Right lobe of liver (tissue), 6 donors: ENCODE measurements around the gene ZMIZ1. TPM values are rescaled to one million over a fixed set of nuclear protein-coding genes. Genes with fewer than 3 reads are reported as not detected.
A peak's percentile ranks its signal among the peaks of the same experiment; 100 is the strongest.

ENCODE experiments used
- ATAC-seq, 4 donors: fragments of 200-7000 bp; cut with Tn5 transposase; one replicate each; pipeline ENCODE4 v1.9.1; 2020; ENCODE audit warnings: mild to moderate bottlenecking in 4 of 4, moderate library complexity in 4 of 4
- DNase-seq, 3 donors: peaks; one replicate each; pipeline ENCODE4 v3.0.0-alpha.2; 2020
- H3K27ac ChIP-seq, 3 donors: fragments of 200-600 bp; one replicate each; pipeline ENCODE4 v1.8.0; 2022
- H3K27me3 ChIP-seq, 2 donors: fragments of 200-600 bp; one replicate each; pipeline ENCODE4 v1.8.0; 2022
- H3K36me3 ChIP-seq, 4 donors: fragments of 200-600 bp; sonication (generic) in 1 of 4; one replicate each; pipeline versions ENCODE4 v1.5.1 to v1.8.0; 2017 to 2022; ENCODE audit warnings: control low read depth in 1 of 4
- H3K4me1 ChIP-seq, 4 donors: fragments of 200-600 bp; sonication (generic) in 1 of 4; one replicate each; pipeline versions ENCODE4 v1.5.1 to v1.8.0; 2017 to 2022; ENCODE audit warnings: control low read depth in 1 of 4
- H3K4me3 ChIP-seq, 3 donors: fragments of 200-600 bp; one replicate each; pipeline ENCODE4 v1.8.0; 2022
- H3K9me3 ChIP-seq, 4 donors: fragments of 200-600 bp; sonication (generic) in 1 of 4; one replicate each; pipeline versions ENCODE4 v1.5.1 to v1.8.0; 2017 to 2022; ENCODE audit warnings: control low read depth in 1 of 4
- POLR2A ChIP-seq: fragments of 450-650 bp; IDR thresholded peaks from one replicate; pipeline ENCODE4 v1.6.1; 2017; ENCODE audit warnings: antibody characterized with exemption, mild to moderate bottlenecking
- WGBS: methylation state at CpG from one replicate; pipeline ENCODE4 v1.1.6; 2018; ENCODE audit warnings: low coverage, low lambda C conversion rate; ENCODE audit not compliant: insufficient coverage; ENCODE audit errors: missing lambda C conversion rate; 5-methylcytosine and 5-hydroxymethylcytosine counted together
- intact Hi-C, 2 donors: fragments of 100-400 bp; cut with DNase I; formaldehyde crosslinking; loops; one replicate each; pipeline versions ENCODE4 v1.11.2 to v1.14.1; 2022
- total RNA-seq, 6 experiments: library from RNA; depleted of rRNA in 2 of 6; stranded (reverse); fragments of >200 nt in 2 of 6; fragmentation: NEBNext Ultra II Directional in 3 of 6; extraction: Animal tissue kit (Norgen Biotek cat#: 25700) in 3 of 6; gene quantifications; one replicate each; pipeline versions ENCODE4 v1.1.0 to v1.2.4, GENCODE V29; 2016 to 2023
- TF ChIP-seq, protein P1 (sequence below), 4 donors: fragments of 200-600 bp in 3 of 4; fragments of 450-650 bp in 1 of 4; IDR thresholded peaks; one replicate each; pipeline versions ENCODE4 v1.5.1 to v1.8.0; 2016 to 2022; ENCODE audit warnings: antibody characterized with exemption in 4 of 4, mild to moderate bottlenecking in 2 of 4
- donor health status: DM: no; HTN: yes; CAD: no.
- donor health status: DM: no; HTN: no; CAD: no.
- donor health status: DM: no; HTN: no; CAD: no.
- donor health status: DM: no; HTN: yes; CAD: no.
- donor health status: DM: no; HTN: yes; CAD: no.

The ZMIZ1 gene
- total RNA-seq, 6 experiments from 2014 or later = 9.9 to 22.8 (median 12.3) TPM

DNA sequence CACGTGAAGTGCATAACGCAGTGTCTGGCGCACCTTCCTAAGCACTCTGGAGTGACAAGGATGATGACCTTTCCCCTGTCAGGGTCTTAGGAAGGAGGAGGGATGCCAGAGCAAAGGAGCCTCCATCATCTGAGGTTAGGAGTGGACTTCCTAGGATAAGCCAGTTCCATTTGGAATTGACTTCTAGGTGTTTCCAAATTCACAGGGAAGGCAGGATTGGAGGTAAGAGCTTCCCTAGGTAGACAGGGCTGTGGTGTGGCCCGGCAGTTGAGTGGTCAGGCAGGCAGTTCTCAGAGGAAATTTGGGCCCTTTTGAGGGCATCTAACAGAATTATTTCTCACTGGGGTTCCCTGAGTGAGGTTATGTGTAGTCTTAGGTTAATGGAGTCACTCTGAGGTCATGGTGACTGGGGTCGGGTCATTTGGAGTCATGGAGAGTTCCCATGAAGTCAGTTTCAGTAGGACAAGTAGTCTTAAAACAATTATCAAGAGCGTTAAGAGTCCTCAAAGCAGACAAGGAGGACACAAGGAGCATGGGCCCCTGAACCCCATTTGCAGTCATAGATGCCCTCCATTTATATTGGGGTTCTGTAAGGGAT lies 286.8 kb downstream of the ZMIZ1 start:
- H3K27me3 ChIP-seq = no peaks in the 10 kb centered on the region
- no peak for DNase-seq
- H3K27ac ChIP-seq = no peak overlapping the region
- H3K36me3 ChIP-seq = peaks cover 0 to 43% (median 31%) of the 10 kb centered on the region in 4 donors
- TF ChIP-seq POLR2A = no peak
- TF ChIP-seq, protein P1, sequence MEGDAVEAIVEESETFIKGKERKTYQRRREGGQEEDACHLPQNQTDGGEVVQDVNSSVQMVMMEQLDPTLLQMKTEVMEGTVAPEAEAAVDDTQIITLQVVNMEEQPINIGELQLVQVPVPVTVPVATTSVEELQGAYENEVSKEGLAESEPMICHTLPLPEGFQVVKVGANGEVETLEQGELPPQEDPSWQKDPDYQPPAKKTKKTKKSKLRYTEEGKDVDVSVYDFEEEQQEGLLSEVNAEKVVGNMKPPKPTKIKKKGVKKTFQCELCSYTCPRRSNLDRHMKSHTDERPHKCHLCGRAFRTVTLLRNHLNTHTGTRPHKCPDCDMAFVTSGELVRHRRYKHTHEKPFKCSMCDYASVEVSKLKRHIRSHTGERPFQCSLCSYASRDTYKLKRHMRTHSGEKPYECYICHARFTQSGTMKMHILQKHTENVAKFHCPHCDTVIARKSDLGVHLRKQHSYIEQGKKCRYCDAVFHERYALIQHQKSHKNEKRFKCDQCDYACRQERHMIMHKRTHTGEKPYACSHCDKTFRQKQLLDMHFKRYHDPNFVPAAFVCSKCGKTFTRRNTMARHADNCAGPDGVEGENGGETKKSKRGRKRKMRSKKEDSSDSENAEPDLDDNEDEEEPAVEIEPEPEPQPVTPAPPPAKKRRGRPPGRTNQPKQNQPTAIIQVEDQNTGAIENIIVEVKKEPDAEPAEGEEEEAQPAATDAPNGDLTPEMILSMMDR (IDR thresholded peaks at IDR 0.05) = no peak
- peaks cover 0 to 10% (median 0%) of the 10 kb centered on the region in 4 donors for H3K4me1 ChIP-seq
- WGBS = 83% methylated on average over 6 of the region's 6 CpGs
- intact Hi-C loops = no loop called here
- H3K9me3 ChIP-seq = no peaks in the 10 kb centered on the region
- no peak overlapping the region for H3K4me3 ChIP-seq
- no peak for ATAC-seq

DNA sequence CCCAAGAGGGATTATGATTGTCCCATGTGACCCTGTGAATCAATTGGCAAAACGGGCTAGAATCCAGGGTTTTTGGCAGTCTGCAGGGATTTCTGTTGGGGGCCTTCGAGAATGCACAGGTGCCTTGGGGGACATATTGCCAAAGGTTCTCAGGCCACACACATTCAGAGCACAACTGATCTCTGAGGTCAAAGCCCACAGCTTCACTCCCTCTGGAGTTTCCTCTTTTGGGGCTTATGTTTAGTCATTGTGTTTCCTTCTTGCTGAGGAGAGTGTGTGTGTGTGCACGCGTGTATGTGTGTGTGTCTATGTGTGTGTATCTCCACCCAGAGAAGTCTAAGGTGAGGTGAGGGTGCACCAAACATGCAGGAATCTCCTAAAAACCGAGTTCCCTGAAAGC lies 287.3 kb downstream of the ZMIZ1 start:
- TF ChIP-seq, protein P1 (IDR thresholded peaks at IDR 0.05) = no peak
- no peak for TF ChIP-seq POLR2A
- ATAC-seq = peak in 3 of 4 donors; percentile 9 to 22 (median 10)
- Histone ChIP-seq H3K4me1 (peaks cover 0 to 10% (median 0%) of the 10 kb centered on the region in 4 donors), H3K36me3 (peaks cover 0 to 39% (median 28%) of the 10 kb centered on the region in 4 donors), H3K4me3 (no peak overlapping the region), H3K27ac (no peak overlapping the region), H3K27me3 (no peaks in the 10 kb centered on the region), H3K9me3 (no peaks in the 10 kb centered on the region)
- 67% methylated on average over 3 of the region's 5 CpGs for WGBS
- no peak for DNase-seq
- intact Hi-C loops = no loop called here

DNA sequence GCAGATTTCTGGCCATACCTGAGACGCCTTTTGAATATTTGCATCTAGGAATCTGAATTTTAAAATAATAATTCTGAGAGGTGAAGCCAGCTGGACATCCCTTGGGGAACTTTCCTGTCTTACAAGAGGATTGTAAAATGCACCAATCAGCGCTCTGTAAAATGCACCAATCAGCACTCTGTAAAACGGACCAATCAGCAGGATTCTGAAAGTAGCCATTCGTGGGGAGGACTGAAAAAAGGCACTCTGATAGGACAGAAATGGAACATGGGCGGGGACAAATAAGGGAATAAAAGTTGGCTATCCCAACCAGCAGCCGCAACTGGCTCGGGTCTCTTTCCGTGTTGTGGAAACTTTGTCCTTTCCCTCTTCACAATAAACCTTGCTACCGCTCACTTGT lies 288.4 kb downstream of the ZMIZ1 start:
- Histone ChIP-seq H3K9me3 (no peaks in the 10 kb centered on the region), H3K27me3 (no peaks in the 10 kb centered on the region), H3K27ac (no peak overlapping the region), H3K36me3 (peaks cover 0 to 29% (median 20%) of the 10 kb centered on the region in 4 donors), H3K4me1 (peaks cover 0 to 10% (median 0%) of the 10 kb centered on the region in 4 donors), H3K4me3 (no peak overlapping the region)
- TF ChIP-seq, protein P1 (IDR thresholded peaks at IDR 0.05) = no peak
- TF ChIP-seq POLR2A = no peak
- intact Hi-C loops = no loop called here
- 89% methylated on average over 9 of the region's 9 CpGs for WGBS
- DNase-seq (no peak), ATAC-seq (no peak)

DNA sequence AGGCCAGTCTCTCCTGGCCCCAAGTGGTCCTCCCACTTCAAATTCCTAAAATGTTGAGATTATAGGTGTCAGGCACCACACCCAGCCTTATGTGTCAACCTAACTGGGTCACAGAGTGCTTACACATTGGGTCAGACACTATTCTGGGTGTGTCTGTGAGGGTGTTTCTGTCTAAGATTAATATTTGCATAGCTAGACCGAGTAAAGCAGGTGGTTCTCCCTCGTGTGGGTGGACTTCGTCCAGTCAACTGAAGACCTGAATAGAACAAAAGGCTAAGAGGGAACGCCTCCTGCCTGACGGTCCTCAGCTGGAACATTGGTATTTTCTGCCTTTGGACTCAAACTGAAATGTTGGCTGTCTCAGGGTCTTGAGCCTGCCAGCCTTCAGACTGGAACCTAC lies 290.0 kb downstream of the ZMIZ1 start:
- intact Hi-C loops = no loop called here
- no peak overlapping the region for H3K4me3 ChIP-seq
- H3K9me3 ChIP-seq = no peaks in the 10 kb centered on the region
- H3K27ac ChIP-seq = no peak overlapping the region
- WGBS = 23% methylated on average over 4 of the region's 5 CpGs
- TF ChIP-seq, protein P1 (IDR thresholded peaks at IDR 0.05) = no peak
- TF ChIP-seq POLR2A = no peak
- H3K4me1 ChIP-seq = peaks cover 0 to 10% (median 0%) of the 10 kb centered on the region in 4 donors
- no peaks in the 10 kb centered on the region for H3K27me3 ChIP-seq
- DNase-seq (peak in 1 of 3 donors; percentile 58), ATAC-seq (peak; percentile 88 to 92 (median 89))
- H3K36me3 ChIP-seq = peaks cover 0 to 18% (median 7%) of the 10 kb centered on the region in 4 donors
